ENCODE results near the gene ZNF609. TPM values are rescaled to one million over a fixed set of nuclear protein-coding genes. Genes with fewer than 3 reads are reported as not detected.

The ZNF609 gene
- total RNA-seq, 1 donor from 2014 or later = 80.5 TPM

DNA sequence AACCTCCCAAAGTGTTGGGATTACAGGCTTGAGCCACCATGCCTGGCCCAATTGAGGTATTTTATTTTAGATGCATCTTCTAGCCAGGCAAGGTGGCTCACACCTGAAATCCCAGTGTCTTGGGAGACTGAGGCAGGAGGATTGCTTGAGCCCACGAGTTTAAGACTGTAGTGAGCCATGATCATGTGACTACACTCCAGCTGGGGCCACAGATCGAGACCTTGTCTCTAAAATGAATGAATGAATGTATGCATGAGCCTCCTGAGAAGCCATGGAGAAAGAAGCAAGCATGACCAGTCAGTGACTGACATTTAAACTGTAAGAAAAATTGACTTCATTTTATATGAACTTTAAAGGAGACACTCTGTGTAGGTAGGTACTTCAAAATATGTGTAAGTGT is 105.7 kb downstream of the ZNF609 start:
- Mint-ChIP-seq H3K4me1 (ENCODE audit: low read depth, unreplicated experiment) (peaks cover 18% of the 10 kb centered on the region), H3K36me3 (ENCODE audit: unreplicated experiment) (no peaks in the 10 kb centered on the region), H3K27me3 (ENCODE audit: unreplicated experiment) (no peaks in the 10 kb centered on the region), H3K27ac (ENCODE audit: unreplicated experiment) (no peak overlapping the region), H3K9me3 (ENCODE audit: unreplicated experiment) (peaks cover 4% of the 10 kb centered on the region), H3K4me3 (ENCODE audit: unreplicated experiment) (no peak overlapping the region)
- TF ChIP-seq, protein P1, sequence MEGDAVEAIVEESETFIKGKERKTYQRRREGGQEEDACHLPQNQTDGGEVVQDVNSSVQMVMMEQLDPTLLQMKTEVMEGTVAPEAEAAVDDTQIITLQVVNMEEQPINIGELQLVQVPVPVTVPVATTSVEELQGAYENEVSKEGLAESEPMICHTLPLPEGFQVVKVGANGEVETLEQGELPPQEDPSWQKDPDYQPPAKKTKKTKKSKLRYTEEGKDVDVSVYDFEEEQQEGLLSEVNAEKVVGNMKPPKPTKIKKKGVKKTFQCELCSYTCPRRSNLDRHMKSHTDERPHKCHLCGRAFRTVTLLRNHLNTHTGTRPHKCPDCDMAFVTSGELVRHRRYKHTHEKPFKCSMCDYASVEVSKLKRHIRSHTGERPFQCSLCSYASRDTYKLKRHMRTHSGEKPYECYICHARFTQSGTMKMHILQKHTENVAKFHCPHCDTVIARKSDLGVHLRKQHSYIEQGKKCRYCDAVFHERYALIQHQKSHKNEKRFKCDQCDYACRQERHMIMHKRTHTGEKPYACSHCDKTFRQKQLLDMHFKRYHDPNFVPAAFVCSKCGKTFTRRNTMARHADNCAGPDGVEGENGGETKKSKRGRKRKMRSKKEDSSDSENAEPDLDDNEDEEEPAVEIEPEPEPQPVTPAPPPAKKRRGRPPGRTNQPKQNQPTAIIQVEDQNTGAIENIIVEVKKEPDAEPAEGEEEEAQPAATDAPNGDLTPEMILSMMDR (IDR thresholded peaks at IDR 0.05; ENCODE audit: partially characterized antibody, unreplicated experiment) = no peak
- no peak for DNase-seq

DNA sequence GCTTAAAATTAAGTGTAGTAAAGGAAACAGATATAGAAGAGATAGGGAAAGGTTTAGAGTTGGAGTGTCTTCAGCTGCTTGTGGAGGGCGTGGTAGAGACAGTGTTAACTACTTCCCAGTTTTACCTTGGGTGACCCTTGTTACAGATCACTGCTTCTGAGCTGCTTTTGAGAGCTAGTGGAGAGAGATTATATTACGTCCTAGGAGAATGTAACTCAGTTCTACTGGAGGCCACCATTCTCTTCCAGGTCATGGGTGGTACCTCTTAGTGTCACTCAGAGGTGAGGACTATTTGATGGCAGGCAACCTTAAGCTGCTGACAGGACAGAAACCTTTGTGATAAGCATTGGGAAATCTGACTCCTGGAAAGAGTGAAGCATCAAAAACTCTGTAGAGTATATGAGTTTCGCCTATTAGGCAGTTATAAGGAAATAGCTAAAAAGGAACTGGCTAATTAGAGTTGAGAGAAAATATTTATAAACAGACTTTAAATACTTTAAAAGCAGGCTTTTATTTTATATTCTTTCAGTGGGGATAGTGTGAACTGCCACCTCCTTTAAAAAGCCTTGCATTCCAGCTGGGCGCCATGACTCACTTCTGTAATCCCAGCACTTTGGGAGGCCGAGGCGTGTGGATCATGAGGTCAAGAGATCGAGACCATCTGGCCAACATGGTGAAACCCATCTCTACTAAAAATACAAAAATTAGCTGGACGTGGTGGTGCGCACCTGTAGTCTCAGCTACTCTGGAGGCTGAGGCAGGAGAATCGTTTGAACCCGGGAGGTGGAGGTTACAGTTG is 106.5 kb downstream of the ZNF609 start:
- Mint-ChIP-seq H3K27ac (ENCODE audit: unreplicated experiment) (peak overlapping the region; percentile 62), H3K9me3 (ENCODE audit: unreplicated experiment) (peaks cover 4% of the 10 kb centered on the region), H3K36me3 (ENCODE audit: unreplicated experiment) (no peaks in the 10 kb centered on the region), H3K4me3 (ENCODE audit: unreplicated experiment) (no peak overlapping the region), H3K4me1 (ENCODE audit: low read depth, unreplicated experiment) (peaks cover 18% of the 10 kb centered on the region), H3K27me3 (ENCODE audit: unreplicated experiment) (no peaks in the 10 kb centered on the region)
- TF ChIP-seq, protein P1 (IDR thresholded peaks at IDR 0.05; ENCODE audit: partially characterized antibody, unreplicated experiment) = no peak
- no peak for DNase-seq

DNA sequence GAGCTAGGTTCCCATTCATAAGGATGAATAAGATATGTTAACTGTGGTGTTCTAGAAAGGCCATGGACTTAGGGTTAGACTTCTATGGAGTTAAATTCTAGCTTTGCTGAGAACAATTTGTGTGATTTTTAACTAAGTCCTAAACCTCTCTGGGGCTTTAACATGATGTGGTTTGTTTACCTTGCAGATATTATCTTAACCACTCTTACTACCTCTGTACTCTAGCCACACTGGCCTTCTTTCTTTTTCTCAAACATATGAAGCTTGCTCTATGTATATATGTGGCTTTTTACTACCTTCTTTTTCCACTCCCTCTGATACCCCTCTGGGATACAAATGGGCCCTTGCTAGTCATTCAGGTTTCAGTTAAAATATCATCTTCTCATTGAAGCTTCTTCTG is 108.4 kb downstream of the ZNF609 start:
- Mint-ChIP-seq H3K4me3 (ENCODE audit: unreplicated experiment) (no peak overlapping the region), H3K4me1 (ENCODE audit: low read depth, unreplicated experiment) (peaks cover 18% of the 10 kb centered on the region), H3K9me3 (ENCODE audit: unreplicated experiment) (peaks cover 4% of the 10 kb centered on the region), H3K27me3 (ENCODE audit: unreplicated experiment) (no peaks in the 10 kb centered on the region), H3K36me3 (ENCODE audit: unreplicated experiment) (no peaks in the 10 kb centered on the region), H3K27ac (ENCODE audit: unreplicated experiment) (no peak overlapping the region)
- TF ChIP-seq, protein P1 (IDR thresholded peaks at IDR 0.05; ENCODE audit: partially characterized antibody, unreplicated experiment) = no peak
- no peak for DNase-seq

DNA sequence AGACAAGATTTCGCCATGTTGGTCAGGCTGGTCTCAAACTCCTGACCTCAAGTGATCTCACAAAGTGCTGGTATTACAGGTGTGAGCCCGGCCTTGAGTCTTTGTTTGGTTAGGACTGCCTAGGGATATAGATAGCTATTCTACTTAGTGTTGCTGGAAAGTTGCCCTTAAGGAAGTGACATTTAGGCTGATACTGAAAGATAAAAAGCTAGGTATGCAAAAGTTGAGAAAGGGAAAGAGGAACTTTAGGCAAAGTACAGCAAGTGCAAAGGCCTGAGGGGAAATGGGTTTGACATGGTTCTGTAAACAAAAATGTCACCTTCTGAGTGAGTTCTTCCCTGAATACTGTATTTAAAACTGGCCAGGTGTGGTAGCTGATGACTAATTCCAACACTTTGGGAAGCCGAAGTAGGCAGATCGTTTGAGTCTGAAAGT is 111.5 kb downstream of the ZNF609 start:
- no peak for DNase-seq
- Mint-ChIP-seq H3K9me3 (ENCODE audit: unreplicated experiment) (peaks cover 7% of the 10 kb centered on the region), H3K4me1 (ENCODE audit: low read depth, unreplicated experiment) (peaks cover 19% of the 10 kb centered on the region), H3K27ac (ENCODE audit: unreplicated experiment) (no peak overlapping the region), H3K36me3 (ENCODE audit: unreplicated experiment) (no peaks in the 10 kb centered on the region), H3K27me3 (ENCODE audit: unreplicated experiment) (peaks cover 2% of the 10 kb centered on the region), H3K4me3 (ENCODE audit: unreplicated experiment) (no peak overlapping the region)
- TF ChIP-seq, protein P1 (IDR thresholded peaks at IDR 0.05; ENCODE audit: partially characterized antibody, unreplicated experiment) = no peak

DNA sequence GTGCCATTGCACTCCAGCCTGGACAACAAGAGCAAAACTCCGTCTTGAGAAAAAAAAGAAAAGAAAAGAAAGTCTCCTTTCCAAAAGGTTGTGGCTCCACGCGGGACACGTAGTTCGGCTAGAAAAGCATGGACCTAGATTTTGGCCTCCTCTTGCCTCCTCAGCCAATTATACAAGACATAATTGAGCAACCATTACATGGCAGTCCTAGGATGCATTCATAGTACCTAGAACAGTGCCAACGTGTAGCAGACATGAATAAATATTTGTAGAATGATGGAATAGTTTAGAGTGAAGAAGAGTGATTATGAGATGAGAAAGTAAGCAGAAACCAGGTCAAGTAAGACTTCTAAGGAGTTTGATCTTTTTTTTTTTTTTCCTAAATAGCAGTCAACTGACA is 112.5 kb downstream of the ZNF609 start:
- Mint-ChIP-seq H3K27me3 (ENCODE audit: unreplicated experiment) (peaks cover 2% of the 10 kb centered on the region), H3K36me3 (ENCODE audit: unreplicated experiment) (no peaks in the 10 kb centered on the region), H3K27ac (ENCODE audit: unreplicated experiment) (no peak overlapping the region), H3K4me1 (ENCODE audit: low read depth, unreplicated experiment) (peaks cover 19% of the 10 kb centered on the region), H3K9me3 (ENCODE audit: unreplicated experiment) (peaks cover 7% of the 10 kb centered on the region), H3K4me3 (ENCODE audit: unreplicated experiment) (no peak overlapping the region)
- no peak for DNase-seq
- TF ChIP-seq, protein P1 (IDR thresholded peaks at IDR 0.05; ENCODE audit: partially characterized antibody, unreplicated experiment) = no peak

Data from glutamatergic neuron (in vitro differentiated cells).